ENCODE measurements around the gene TASOR2.

- TF ChIP-seq, protein P1, sequence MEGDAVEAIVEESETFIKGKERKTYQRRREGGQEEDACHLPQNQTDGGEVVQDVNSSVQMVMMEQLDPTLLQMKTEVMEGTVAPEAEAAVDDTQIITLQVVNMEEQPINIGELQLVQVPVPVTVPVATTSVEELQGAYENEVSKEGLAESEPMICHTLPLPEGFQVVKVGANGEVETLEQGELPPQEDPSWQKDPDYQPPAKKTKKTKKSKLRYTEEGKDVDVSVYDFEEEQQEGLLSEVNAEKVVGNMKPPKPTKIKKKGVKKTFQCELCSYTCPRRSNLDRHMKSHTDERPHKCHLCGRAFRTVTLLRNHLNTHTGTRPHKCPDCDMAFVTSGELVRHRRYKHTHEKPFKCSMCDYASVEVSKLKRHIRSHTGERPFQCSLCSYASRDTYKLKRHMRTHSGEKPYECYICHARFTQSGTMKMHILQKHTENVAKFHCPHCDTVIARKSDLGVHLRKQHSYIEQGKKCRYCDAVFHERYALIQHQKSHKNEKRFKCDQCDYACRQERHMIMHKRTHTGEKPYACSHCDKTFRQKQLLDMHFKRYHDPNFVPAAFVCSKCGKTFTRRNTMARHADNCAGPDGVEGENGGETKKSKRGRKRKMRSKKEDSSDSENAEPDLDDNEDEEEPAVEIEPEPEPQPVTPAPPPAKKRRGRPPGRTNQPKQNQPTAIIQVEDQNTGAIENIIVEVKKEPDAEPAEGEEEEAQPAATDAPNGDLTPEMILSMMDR (IDR thresholded peaks at IDR 0.05) = no peak
- no peak for TF ChIP-seq EZH2 (IDR thresholded peaks at IDR 0.05; ENCODE audit: borderline replicate concordance, insufficient read depth, low read depth, low read length, poor library complexity, severe bottlenecking)
Observed at GRCh38 chr10:5663692-5664427, 20.8 kb upstream of the TASOR2 start.

Measured in B cell (primary cell).